SK-N-MC (cell line): ENCODE data around the gene SLC41A3.
"Not testable (repeated sequence)": the region's sequence is repeated elsewhere in the genome, so short reads cannot be mapped to it uniquely, and the experiment has no call there.

Experiments used
- DNase-seq: peaks from one replicate; pipeline ENCODE4 v3.0.0-alpha.2; 2011; ENCODE audit warnings: low read depth, low spot score
- H3K27ac ChIP-seq: fragments of 200-600 bp; sonication (generic); 2 replicates; pipeline ENCODE4 v1.5.1; 2016; ENCODE audit warnings: mixed run types
- H3K36me3 ChIP-seq: fragments of 200-600 bp; sonication (generic); 2 replicates; pipeline ENCODE4 v1.6.1; 2017; ENCODE audit warnings: antibody characterized with exemption, low read length, mixed read lengths; ENCODE audit not compliant: insufficient read depth
- H3K4me3 ChIP-seq: fragments of 200-600 bp; sonication (generic); 2 replicates; pipeline ENCODE4 v1.5.1; 2016
- H3K9ac ChIP-seq: fragments of 200-600 bp; sonication (generic); 2 replicates; pipeline ENCODE4 v1.8.0; 2017; ENCODE audit warnings: mixed run types, mixed read lengths; ENCODE audit not compliant: insufficient read length
- H3K9me3 ChIP-seq: fragments of 200-600 bp; sonication (generic); 2 replicates; pipeline ENCODE4 v1.6.1; 2017; ENCODE audit warnings: low read depth, mild to moderate bottlenecking, antibody characterized with exemption, low read length, moderate library complexity, mixed read lengths
- EZH2 ChIP-seq: fragments of 200-600 bp; sonication (generic); IDR thresholded peaks from one replicate; pipeline ENCODE4 v1.6.1; 2017; ENCODE audit warnings: antibody characterized with exemption
- FOXP2 ChIP-seq: optimal IDR thresholded peaks from 2 replicates; pipeline ENCODE3; 2011; ENCODE audit warnings: mild to moderate bottlenecking, moderate library complexity; ENCODE audit not compliant: insufficient read depth; ENCODE audit errors: extremely low read length, control extremely low read depth
- POLR2AphosphoS5 ChIP-seq: IDR thresholded peaks from 2 replicates; pipeline ENCODE4 v1.6.1; 2012; ENCODE audit warnings: mild to moderate bottlenecking, low read depth, low read length, borderline replicate concordance

SLC41A3 gene

GRCh38 chr3:126051741-126052140 is 32.2 kb downstream of the SLC41A3 start:
- H3K9me3 ChIP-seq, result no peaks in the 10 kb centered on the region
- H3K9ac ChIP-seq, result no peak overlapping the region
- TF ChIP-seq FOXP2, result no peak
- no peak for TF ChIP-seq POLR2AphosphoS5
- TF ChIP-seq EZH2, result no peak
- no peak overlapping the region for H3K4me3 ChIP-seq
- no peaks in the 10 kb centered on the region for H3K36me3 ChIP-seq
- no peak overlapping the region for H3K27ac ChIP-seq
- no peak for DNase-seq

GRCh38 chr3:126051234-126051633 is 32.7 kb downstream of the SLC41A3 start:
- H3K27ac ChIP-seq, result no peak overlapping the region
- H3K9ac ChIP-seq, result no peak overlapping the region
- H3K4me3 ChIP-seq, result no peak overlapping the region
- no peak for DNase-seq
- no peaks in the 10 kb centered on the region for H3K36me3 ChIP-seq
- no peaks in the 10 kb centered on the region for H3K9me3 ChIP-seq
- TF ChIP-seq FOXP2, result no peak
- no peak for TF ChIP-seq POLR2AphosphoS5
- no peak for TF ChIP-seq EZH2

- H3K27ac ChIP-seq, result no peak overlapping the region
- no peaks in the 10 kb centered on the region for H3K9me3 ChIP-seq
- TF ChIP-seq EZH2, result no peak
- TF ChIP-seq FOXP2, result no peak
- TF ChIP-seq POLR2AphosphoS5, result no peak
- H3K36me3 ChIP-seq, result no peaks in the 10 kb centered on the region
- no peak for DNase-seq
- H3K9ac ChIP-seq, result no peak overlapping the region
- no peak overlapping the region for H3K4me3 ChIP-seq
Measured at GRCh38 chr3:126050626-126051025, 33.3 kb downstream of the SLC41A3 start.

- H3K9me3 ChIP-seq, result no peaks in the 10 kb centered on the region
- no peaks in the 10 kb centered on the region for H3K36me3 ChIP-seq
- H3K27ac ChIP-seq, result no peak overlapping the region
- no peak for DNase-seq
- no peak overlapping the region for H3K9ac ChIP-seq
- TF ChIP-seq POLR2AphosphoS5 (no peak), FOXP2 (no peak), EZH2 (no peak)
- H3K4me3 ChIP-seq, result no peak overlapping the region
Measured at GRCh38 chr3:126050050-126050392, 33.9 kb downstream of the SLC41A3 start.

GRCh38 chr3:126049289-126050049 is 34.5 kb downstream of the SLC41A3 start:
- TF ChIP-seq POLR2AphosphoS5, result no peak
- no peak for TF ChIP-seq EZH2
- TF ChIP-seq FOXP2, result no peak

GRCh38 chr3:126040386-126040785 is 43.5 kb downstream of the SLC41A3 start:
- Histone ChIP-seq H3K27ac (no peak overlapping the region), H3K9ac (no peak overlapping the region), H3K9me3 (0 out of 2 replicates have a peak, but pooled peaks cover 5% of the 10 kb centered on the region), H3K4me3 (no peak overlapping the region), H3K36me3 (peaks cover 3% of the 10 kb centered on the region; the same call in 1 of the 2 replicates)
- no peak for DNase-seq
- no peak for TF ChIP-seq FOXP2
- no peak for TF ChIP-seq EZH2
- TF ChIP-seq POLR2AphosphoS5, result no peak

More at GRCh38 chr3:126049289-126050049, 34.5 kb downstream of the SLC41A3 start:
- H3K9me3 ChIP-seq, result no peaks in the 10 kb centered on the region
- H3K36me3 ChIP-seq, result no peaks in the 10 kb centered on the region
- H3K27ac ChIP-seq, result no peak overlapping the region
- DNase-seq, result no peak
- H3K9ac ChIP-seq, result no peak overlapping the region
- H3K4me3 ChIP-seq, result no peak overlapping the region

GRCh38 chr3:126039870-126040269 is 44.1 kb downstream of the SLC41A3 start:
- H3K9me3 ChIP-seq, result 0 out of 2 replicates have a peak, but pooled peaks cover 5% of the 10 kb centered on the region
- DNase-seq, result no peak
- peaks cover 3% of the 10 kb centered on the region; the same call in 1 of the 2 replicates for H3K36me3 ChIP-seq
- no peak overlapping the region for H3K27ac ChIP-seq
- TF ChIP-seq EZH2, result no peak
- no peak for TF ChIP-seq POLR2AphosphoS5
- no peak overlapping the region for H3K9ac ChIP-seq
- H3K4me3 ChIP-seq, result no peak overlapping the region

- DNase-seq, result peak; percentile 10
- H3K27ac ChIP-seq, H3K36me3 ChIP-seq, H3K9ac ChIP-seq, H3K9me3 ChIP-seq, H3K4me3 ChIP-seq: not testable (repeated sequence)
Measured at GRCh38 chr3:126038791-126039190, 45.1 kb downstream of the SLC41A3 start.

- H3K4me3 ChIP-seq, result no peak overlapping the region
- DNase-seq, result no peak
Measured at GRCh38 chr3:126036056-126036549, 47.8 kb downstream of the SLC41A3 start.

More at GRCh38 chr3:126036056-126036549, 47.8 kb downstream of the SLC41A3 start:
- Histone ChIP-seq H3K36me3 (no peaks in the 10 kb centered on the region; the same call in 1 of the 2 replicates), H3K9me3 (0 out of 2 replicates have a peak, but pooled peaks cover 5% of the 10 kb centered on the region), H3K27ac (no peak overlapping the region), H3K9ac (no peak overlapping the region)
- TF ChIP-seq FOXP2 (no peak), EZH2 (no peak), POLR2AphosphoS5 (no peak)
